HG03469 (cell line): ENCODE measurements around the gene TMEM175.

Source experiments
- ATAC-seq: cut with Tn5 transposase; IDR thresholded peaks from one replicate; pipeline ENCODE4 v1.9.1; 2021; ENCODE audit warnings: mild to moderate bottlenecking, moderate library complexity, moderate number of reproducible peaks; ENCODE audit not compliant: unreplicated experiment

Gene TMEM175

DNA sequence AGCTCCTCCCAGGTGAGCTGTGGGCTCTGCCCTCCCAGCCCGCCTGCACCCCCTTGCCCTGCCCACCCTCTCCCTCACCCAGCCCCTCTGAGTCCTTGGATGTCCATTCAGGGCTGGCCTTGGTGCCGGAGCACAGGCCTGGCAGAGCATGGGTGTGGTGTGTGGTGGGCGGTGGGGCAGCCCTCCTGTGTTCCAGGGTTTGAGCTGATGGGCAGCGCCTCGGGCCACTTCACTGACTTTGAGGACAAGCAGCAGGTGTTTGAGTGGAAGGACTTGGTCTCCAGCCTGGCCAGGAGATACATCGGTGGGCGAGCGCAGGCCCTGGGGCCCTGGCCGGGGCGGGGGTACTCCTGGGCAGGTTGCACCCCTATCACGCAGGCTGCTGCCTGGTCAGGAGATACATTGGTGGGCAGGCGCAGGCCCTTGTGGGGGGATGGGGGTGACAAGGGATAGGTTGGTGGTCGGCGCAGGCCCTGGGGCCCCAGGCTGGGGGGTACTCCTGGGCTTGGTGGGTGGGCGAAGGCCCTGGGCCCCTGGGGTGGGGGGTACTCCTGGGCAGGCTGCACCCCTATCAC lies 68.5 kb downstream of the TMEM175 start:
- no peak for ATAC-seq

DNA sequence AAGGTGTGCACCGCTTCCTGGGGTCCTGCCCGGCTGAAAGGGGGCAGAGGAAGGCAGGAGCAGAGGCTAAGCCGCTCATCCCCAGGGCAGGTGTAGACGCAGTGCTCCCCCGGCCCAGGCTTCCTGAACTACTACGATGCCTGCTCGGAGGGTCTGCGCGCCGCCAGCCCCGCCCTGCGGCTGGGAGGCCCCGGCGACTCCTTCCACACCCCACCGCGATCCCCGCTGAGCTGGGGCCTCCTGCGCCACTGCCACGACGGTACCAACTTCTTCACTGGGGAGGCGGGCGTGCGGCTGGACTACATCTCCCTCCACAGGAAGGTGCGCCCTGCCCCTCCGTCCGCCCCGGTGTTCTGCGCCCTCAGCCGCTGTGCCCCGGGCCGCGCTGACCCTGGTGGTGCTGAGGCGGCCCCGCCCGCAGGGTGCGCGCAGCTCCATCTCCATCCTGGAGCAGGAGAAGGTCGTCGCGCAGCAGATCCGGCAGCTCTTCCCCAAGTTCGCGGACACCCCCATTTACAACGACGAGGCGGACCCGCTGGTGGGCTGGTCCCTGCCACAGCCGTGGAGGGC lies 69.4 kb downstream of the TMEM175 start:
- no peak for ATAC-seq

- no peak for ATAC-seq
These were observed 69.9 kb downstream of the TMEM175 start for GRCh38 chr4:1002131-1002630.

GRCh38 chr4:1002631-1003251 lies 70.5 kb downstream of the TMEM175 start:
- ATAC-seq = no peak

DNA sequence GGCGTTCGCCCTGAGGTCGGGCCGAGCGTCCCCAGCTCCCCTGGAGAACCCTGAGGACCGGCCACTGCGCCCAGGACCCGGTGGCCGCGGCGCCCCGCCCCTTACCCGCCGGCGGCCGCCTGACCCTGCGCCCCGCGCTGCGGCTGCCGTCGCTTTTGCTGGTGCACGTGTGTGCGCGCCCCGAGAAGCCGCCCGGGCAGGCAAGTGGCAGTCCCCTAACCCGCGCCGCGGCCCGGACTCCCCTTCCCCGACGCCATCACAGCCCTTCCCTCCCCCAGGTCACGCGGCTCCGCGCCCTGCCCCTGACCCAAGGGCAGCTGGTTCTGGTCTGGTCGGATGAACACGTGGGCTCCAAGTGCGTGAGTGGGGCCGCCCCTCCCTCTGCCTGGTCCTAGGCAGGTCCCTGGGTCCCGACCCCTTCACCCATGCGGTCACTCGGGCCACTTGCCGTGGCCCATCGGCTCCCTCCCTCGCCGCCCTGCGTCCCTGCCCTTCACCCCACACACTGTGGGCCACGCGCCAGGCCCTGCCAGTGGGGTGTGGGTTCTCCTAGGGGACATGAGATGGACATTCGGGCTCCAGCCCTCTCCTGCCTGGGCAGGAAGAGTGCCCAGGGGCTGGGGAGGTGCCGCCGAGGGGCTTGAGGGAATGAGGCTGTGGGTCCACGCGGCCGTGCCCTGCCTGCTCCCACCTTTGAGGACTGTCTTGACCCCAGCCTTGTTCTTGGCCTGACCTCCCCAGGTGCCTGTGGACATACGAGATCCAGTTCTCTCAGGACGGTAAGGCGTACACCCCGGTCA lies 71.2 kb downstream of the TMEM175 start:
- no peak for ATAC-seq

DNA sequence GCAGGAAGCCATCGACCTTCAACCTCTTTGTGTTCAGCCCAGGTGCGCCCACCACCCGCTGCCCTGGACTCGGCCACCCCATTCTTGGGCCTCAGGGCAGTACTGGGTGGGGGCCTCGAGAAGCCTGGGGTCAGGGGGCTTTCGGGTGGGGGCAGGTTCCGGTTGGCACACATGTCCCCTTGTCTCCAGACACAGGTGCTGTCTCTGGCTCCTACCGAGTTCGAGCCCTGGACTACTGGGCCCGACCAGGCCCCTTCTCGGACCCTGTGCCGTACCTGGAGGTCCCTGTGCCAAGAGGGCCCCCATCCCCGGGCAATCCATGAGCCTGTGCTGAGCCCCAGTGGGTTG lies 71.8 kb downstream of the TMEM175 start:
- no peak for ATAC-seq

- no peak for ATAC-seq
These were observed 72.6 kb downstream of the TMEM175 start for GRCh38 chr4:1004557-1005485.

GRCh38 chr4:1006856-1007255 lies 74.6 kb downstream of the TMEM175 start:
- no peak for ATAC-seq
